ENCODE results near the gene HYAL4.
"Not testable (repeated sequence)": the region's sequence is repeated elsewhere in the genome, so short reads cannot be mapped to it uniquely, and the experiment has no call there.

Gene HYAL4

GRCh38 chr7:123871998-123872867, 27.3 kb downstream of the HYAL4 start:
- Histone ChIP-seq H3K9ac (ENCODE audit: insufficient read length) (no peak overlapping the region), H3K9me3 (ENCODE audit: low read depth, low read length) (no peaks in the 10 kb centered on the region), H3K4me3 (peak overlapping the region; percentile 6; the same call in 1 of the 2 replicates), H3K36me3 (ENCODE audit: insufficient read depth, low read length) (no peaks in the 10 kb centered on the region), H3K27ac (no peak overlapping the region)
- TF ChIP-seq EZH2 (IDR thresholded peaks at IDR 0.05) = no peak
- TF ChIP-seq FOXP2 (optimal IDR thresholded peaks at IDR 0.05; ENCODE audit: control extremely low read depth, extremely low read length, insufficient read depth) = no peak
- no peak for TF ChIP-seq POLR2AphosphoS5 (IDR thresholded peaks at IDR 0.05; ENCODE audit: borderline replicate concordance, low read depth, low read length)
- DNase-seq (ENCODE audit: low read depth, low spot score) = peak; percentile 58

GRCh38 chr7:123872908-123873307, 27.9 kb downstream of the HYAL4 start:
- H3K9me3 ChIP-seq (ENCODE audit: low read depth, low read length) = no peaks in the 10 kb centered on the region
- H3K27ac ChIP-seq = no peak overlapping the region
- no peak overlapping the region for H3K9ac ChIP-seq (ENCODE audit: insufficient read length)
- no peak for DNase-seq (ENCODE audit: low read depth, low spot score)
- no peaks in the 10 kb centered on the region for H3K36me3 ChIP-seq (ENCODE audit: insufficient read depth, low read length)
- no peak for TF ChIP-seq EZH2 (IDR thresholded peaks at IDR 0.05)
- TF ChIP-seq POLR2AphosphoS5 (IDR thresholded peaks at IDR 0.05; ENCODE audit: borderline replicate concordance, low read depth, low read length) = no peak
- no peak for TF ChIP-seq FOXP2 (optimal IDR thresholded peaks at IDR 0.05; ENCODE audit: control extremely low read depth, extremely low read length, insufficient read depth)
- H3K4me3 ChIP-seq = no peak overlapping the region

GRCh38 chr7:123876557-123877256, 31.7 kb downstream of the HYAL4 start:
- Histone ChIP-seq H3K9me3 (ENCODE audit: low read depth, low read length) (no peaks in the 10 kb centered on the region), H3K9ac (ENCODE audit: insufficient read length) (no peak overlapping the region), H3K36me3 (ENCODE audit: insufficient read depth, low read length) (no peaks in the 10 kb centered on the region), H3K4me3 (no peak overlapping the region), H3K27ac (no peak overlapping the region)
- no peak for TF ChIP-seq FOXP2 (optimal IDR thresholded peaks at IDR 0.05; ENCODE audit: control extremely low read depth, extremely low read length, insufficient read depth)
- TF ChIP-seq EZH2 (IDR thresholded peaks at IDR 0.05) = no peak
- no peak for TF ChIP-seq POLR2AphosphoS5 (IDR thresholded peaks at IDR 0.05; ENCODE audit: borderline replicate concordance, low read depth, low read length)
- no peak for DNase-seq (ENCODE audit: low read depth, low spot score)

GRCh38 chr7:123879628-123880027, 34.7 kb downstream of the HYAL4 start:
- TF ChIP-seq POLR2AphosphoS5 (IDR thresholded peaks at IDR 0.05; ENCODE audit: borderline replicate concordance, low read depth, low read length) = no peak
- TF ChIP-seq EZH2 (IDR thresholded peaks at IDR 0.05) = no peak
- no peak for TF ChIP-seq FOXP2 (optimal IDR thresholded peaks at IDR 0.05; ENCODE audit: control extremely low read depth, extremely low read length, insufficient read depth)
- no peak overlapping the region for H3K27ac ChIP-seq
- DNase-seq (ENCODE audit: low read depth, low spot score) = no peak
- H3K9ac ChIP-seq (ENCODE audit: insufficient read length) = no peak overlapping the region
- H3K4me3 ChIP-seq = no peak overlapping the region
- no peaks in the 10 kb centered on the region for H3K9me3 ChIP-seq (ENCODE audit: low read depth, low read length)
- H3K36me3 ChIP-seq (ENCODE audit: insufficient read depth, low read length) = no peaks in the 10 kb centered on the region

GRCh38 chr7:123881300-123881699, 36.3 kb downstream of the HYAL4 start:
- no peak for DNase-seq (ENCODE audit: low read depth, low spot score)
- Histone ChIP-seq H3K36me3 (ENCODE audit: insufficient read depth, low read length) (no peaks in the 10 kb centered on the region), H3K9me3 (ENCODE audit: low read depth, low read length) (no peaks in the 10 kb centered on the region), H3K4me3 (no peak overlapping the region), H3K27ac (no peak overlapping the region), H3K9ac (ENCODE audit: insufficient read length) (no peak overlapping the region)
- TF ChIP-seq POLR2AphosphoS5 (IDR thresholded peaks at IDR 0.05; ENCODE audit: borderline replicate concordance, low read depth, low read length) (no peak), FOXP2 (optimal IDR thresholded peaks at IDR 0.05; ENCODE audit: control extremely low read depth, extremely low read length, insufficient read depth) (no peak), EZH2 (IDR thresholded peaks at IDR 0.05) (no peak)

GRCh38 chr7:123883154-123883553, 38.2 kb downstream of the HYAL4 start:
- no peak overlapping the region for H3K27ac ChIP-seq
- TF ChIP-seq FOXP2 (optimal IDR thresholded peaks at IDR 0.05; ENCODE audit: control extremely low read depth, extremely low read length, insufficient read depth) (no peak), EZH2 (IDR thresholded peaks at IDR 0.05) (no peak), POLR2AphosphoS5 (IDR thresholded peaks at IDR 0.05; ENCODE audit: borderline replicate concordance, low read depth, low read length) (no peak)
- H3K4me3 ChIP-seq = no peak overlapping the region
- DNase-seq (ENCODE audit: low read depth, low spot score) = no peak
- no peak overlapping the region for H3K9ac ChIP-seq (ENCODE audit: insufficient read length)
- H3K36me3 ChIP-seq (ENCODE audit: insufficient read depth, low read length) = no peaks in the 10 kb centered on the region
- no peaks in the 10 kb centered on the region for H3K9me3 ChIP-seq (ENCODE audit: low read depth, low read length)

- no peaks in the 10 kb centered on the region for H3K36me3 ChIP-seq (ENCODE audit: insufficient read depth, low read length)
- H3K4me3 ChIP-seq = no peak overlapping the region
- H3K9ac ChIP-seq (ENCODE audit: insufficient read length) = no peak overlapping the region
- no peak overlapping the region for H3K27ac ChIP-seq
- no peak for DNase-seq (ENCODE audit: low read depth, low spot score)
- H3K9me3 ChIP-seq (ENCODE audit: low read depth, low read length) = no peaks in the 10 kb centered on the region; the same call in 1 of the 2 replicates
- TF ChIP-seq FOXP2 (optimal IDR thresholded peaks at IDR 0.05; ENCODE audit: control extremely low read depth, extremely low read length, insufficient read depth) = no peak
- no peak for TF ChIP-seq EZH2 (IDR thresholded peaks at IDR 0.05)
- no peak for TF ChIP-seq POLR2AphosphoS5 (IDR thresholded peaks at IDR 0.05; ENCODE audit: borderline replicate concordance, low read depth, low read length)
Observed at GRCh38 chr7:123888192-123888591, 43.2 kb downstream of the HYAL4 start.

GRCh38 chr7:123894753-123895152, 49.8 kb downstream of the HYAL4 start:
- not testable (repeated sequence) for H3K27ac ChIP-seq; H3K36me3 ChIP-seq (ENCODE audit: insufficient read depth, low read length); H3K9ac ChIP-seq (ENCODE audit: insufficient read length); H3K4me3 ChIP-seq; DNase-seq (ENCODE audit: low read depth, low spot score); H3K9me3 ChIP-seq (ENCODE audit: low read depth, low read length)

All from SK-N-MC (cell line).